LNCAP (cell line): ENCODE data around the gene PLA2G4E.

Source experiments
- TF ChIP-seq, protein P1 (sequence below): fragments of 450-650 bp; IDR thresholded peaks from 2 replicates; pipeline ENCODE4 v1.5.1; 2017; ENCODE audit warnings: mild to moderate bottlenecking

Gene PLA2G4E

GRCh38 chr15:41932101-41932500, 88.7 kb downstream of the PLA2G4E start:
- TF ChIP-seq, protein P1, sequence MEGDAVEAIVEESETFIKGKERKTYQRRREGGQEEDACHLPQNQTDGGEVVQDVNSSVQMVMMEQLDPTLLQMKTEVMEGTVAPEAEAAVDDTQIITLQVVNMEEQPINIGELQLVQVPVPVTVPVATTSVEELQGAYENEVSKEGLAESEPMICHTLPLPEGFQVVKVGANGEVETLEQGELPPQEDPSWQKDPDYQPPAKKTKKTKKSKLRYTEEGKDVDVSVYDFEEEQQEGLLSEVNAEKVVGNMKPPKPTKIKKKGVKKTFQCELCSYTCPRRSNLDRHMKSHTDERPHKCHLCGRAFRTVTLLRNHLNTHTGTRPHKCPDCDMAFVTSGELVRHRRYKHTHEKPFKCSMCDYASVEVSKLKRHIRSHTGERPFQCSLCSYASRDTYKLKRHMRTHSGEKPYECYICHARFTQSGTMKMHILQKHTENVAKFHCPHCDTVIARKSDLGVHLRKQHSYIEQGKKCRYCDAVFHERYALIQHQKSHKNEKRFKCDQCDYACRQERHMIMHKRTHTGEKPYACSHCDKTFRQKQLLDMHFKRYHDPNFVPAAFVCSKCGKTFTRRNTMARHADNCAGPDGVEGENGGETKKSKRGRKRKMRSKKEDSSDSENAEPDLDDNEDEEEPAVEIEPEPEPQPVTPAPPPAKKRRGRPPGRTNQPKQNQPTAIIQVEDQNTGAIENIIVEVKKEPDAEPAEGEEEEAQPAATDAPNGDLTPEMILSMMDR: no peak
